Endodermal cell (in vitro differentiated cells): ENCODE measurements around the gene TCTN1. TPM values are rescaled to one million over a fixed set of nuclear protein-coding genes. Genes with fewer than 3 reads are reported as not detected.
A peak's percentile ranks its signal among the peaks of the same experiment; 100 is the strongest.

Experiments used
- DNase-seq: peaks from one replicate; pipeline ENCODE4 v3.0.0-alpha.2; 2017
- H3K27ac ChIP-seq: 2 replicates; pipeline ENCODE4 v1.5.1; 2013; ENCODE audit warnings: mild to moderate bottlenecking, low read depth, low read length, moderate library complexity
- H3K27me3 ChIP-seq: 2 replicates; pipeline ENCODE4 v1.6.1; 2013; ENCODE audit warnings: mild to moderate bottlenecking, low read length, moderate library complexity; ENCODE audit not compliant: insufficient read depth, control insufficient read depth, poor library complexity, severe bottlenecking
- H3K36me3 ChIP-seq: 2 replicates; pipeline ENCODE4 v1.7.0; 2013; ENCODE audit warnings: mild to moderate bottlenecking, low read length, moderate library complexity; ENCODE audit not compliant: control insufficient read depth, insufficient read depth
- H3K4me1 ChIP-seq: one replicate; pipeline ENCODE4 v1.7.0; 2013; ENCODE audit warnings: low read length; ENCODE audit not compliant: control insufficient read depth, insufficient read depth
- H3K4me3 ChIP-seq: 2 replicates; pipeline ENCODE4 v1.5.1; 2013; ENCODE audit warnings: mild to moderate bottlenecking, low read length, moderate library complexity
- H3K9ac ChIP-seq: 2 replicates; pipeline ENCODE4 v1.6.1; 2013; ENCODE audit warnings: mild to moderate bottlenecking, low read length, moderate library complexity; ENCODE audit not compliant: poor library complexity, severe bottlenecking; ENCODE audit errors: extremely low read depth
- H3K9me3 ChIP-seq: 2 replicates; pipeline ENCODE4 v1.6.1; 2013; ENCODE audit warnings: mild to moderate bottlenecking, low read length, moderate library complexity; ENCODE audit not compliant: control insufficient read depth
- H3K27ac Mint-ChIP-seq: 2 replicates; pipeline ENCODE4 v1.8.0; 2020; ENCODE audit warnings: mixed read lengths
- H3K27me3 Mint-ChIP-seq: 2 replicates; pipeline ENCODE4 v1.8.0; 2021; ENCODE audit warnings: mild to moderate bottlenecking, mixed read lengths; ENCODE audit not compliant: insufficient read depth
- H3K36me3 Mint-ChIP-seq: 2 replicates; pipeline ENCODE4 v1.8.0; 2020; ENCODE audit warnings: low read depth, mixed read lengths
- H3K4me1 Mint-ChIP-seq: 2 replicates; pipeline ENCODE4 v1.8.0; 2020; ENCODE audit warnings: mixed read lengths
- H3K4me3 Mint-ChIP-seq: 2 replicates; pipeline ENCODE4 v1.8.0; 2020; ENCODE audit warnings: mild to moderate bottlenecking, moderate library complexity, mixed read lengths
- H3K9me3 Mint-ChIP-seq: 2 replicates; pipeline ENCODE4 v1.8.0; 2020; ENCODE audit warnings: mild to moderate bottlenecking, mixed read lengths
- CTCF ChIP-seq: fragments of 200-600 bp; sonication (generic); conservative IDR thresholded peaks from 2 replicates; pipeline ENCODE4 v1.5.0; 2021; ENCODE audit warnings: antibody characterized with exemption, mild to moderate bottlenecking
- WGBS, 2 experiments: methylation state at CpG; one replicate each; pipeline versions ENCODE4 v1.1.5 to v1.1.7; 2013; ENCODE audit warnings: missing lambda C conversion rate in 2 of 2, mixed read lengths in 1 of 2; ENCODE audit not compliant: insufficient coverage in 1 of 2, insufficient read length in 1 of 2; 5-methylcytosine and 5-hydroxymethylcytosine counted together
- total RNA-seq, 2 donors: library from RNA; stranded (reverse); fragmentation: NEBNext Ultra II Directional in 1 of 2; extraction: Animal tissue kit (Norgen Biotek cat#: 25700) in 1 of 2; gene quantifications; 2 replicates in 1 of 2; 3 replicates in 1 of 2; pipeline ENCODE4 v1.2.1, GENCODE V29; 2021

TCTN1 gene
- total RNA-seq, 2 donors from 2014 or later = 29.5 to 44.9 TPM

DNA sequence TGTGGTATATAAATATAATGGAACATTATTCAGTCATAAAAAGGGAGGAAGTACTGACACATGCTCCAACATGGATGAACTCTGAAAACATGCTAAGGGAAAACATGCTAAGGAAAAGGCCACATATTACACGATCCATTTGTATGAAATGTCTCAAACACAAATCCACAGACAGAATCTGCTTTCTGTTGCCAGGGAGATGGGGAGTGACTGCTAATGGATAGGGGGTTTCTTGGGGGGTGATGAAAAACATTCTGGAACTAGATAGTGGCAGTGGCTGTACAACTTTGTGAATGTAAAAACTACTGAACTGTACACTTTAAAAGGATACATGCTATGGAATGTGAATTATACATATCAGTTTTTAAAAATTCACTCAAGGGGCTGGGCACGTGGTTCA, 37.4 kb upstream of the TCTN1 start:
- peak; percentile 9 for DNase-seq
- Mint-ChIP-seq H3K27me3 (no peaks in the 10 kb centered on the region), H3K9me3 (peaks cover 17% of the 10 kb centered on the region), H3K36me3 (peaks cover 9% of the 10 kb centered on the region), H3K4me1 (peaks cover 10% of the 10 kb centered on the region), H3K27ac (no peak overlapping the region), H3K4me3 (no peak overlapping the region)
- peaks cover 25% of the 10 kb centered on the region for H3K9me3 ChIP-seq
- no peaks in the 10 kb centered on the region for H3K4me1 ChIP-seq
- no peak overlapping the region for H3K4me3 ChIP-seq
- H3K36me3 ChIP-seq = no peaks in the 10 kb centered on the region
- no peak for TF ChIP-seq CTCF
- no peak overlapping the region for H3K9ac ChIP-seq
- 85% methylated on average over 2 of the region's 2 CpGs; no CpG with 5 or more reads in 1 of the 2 experiments for WGBS, 2 experiments
- H3K27me3 ChIP-seq = no peaks in the 10 kb centered on the region
- no peak overlapping the region for H3K27ac ChIP-seq

GRCh38 chr12:110577864-110578693, 35.9 kb upstream of the TCTN1 start:
- peak; percentile 26 for DNase-seq
- Histone ChIP-seq H3K4me1 (no peaks in the 10 kb centered on the region), H3K4me3 (no peak overlapping the region), H3K9ac (no peak overlapping the region), H3K27me3 (no peaks in the 10 kb centered on the region), H3K9me3 (peaks cover 11% of the 10 kb centered on the region), H3K36me3 (no peaks in the 10 kb centered on the region), H3K27ac (no peak overlapping the region)
- peaks cover 16% of the 10 kb centered on the region for H3K4me1 Mint-ChIP-seq
- WGBS, 2 experiments = 92 to 100% methylated on average over 1 to 6 of the region's 8 CpGs
- no peak for TF ChIP-seq CTCF
- no peak overlapping the region for H3K27ac Mint-ChIP-seq
- H3K4me3 Mint-ChIP-seq = no peak overlapping the region
- H3K9me3 Mint-ChIP-seq = peaks cover 3% of the 10 kb centered on the region
- no peaks in the 10 kb centered on the region for H3K27me3 Mint-ChIP-seq
- H3K36me3 Mint-ChIP-seq = no peaks in the 10 kb centered on the region

- no peak overlapping the region for H3K4me3 Mint-ChIP-seq
- H3K27ac ChIP-seq = no peak overlapping the region
- TF ChIP-seq CTCF = no peak
- H3K9me3 ChIP-seq = peaks cover 5% of the 10 kb centered on the region
- H3K9me3 Mint-ChIP-seq = no peaks in the 10 kb centered on the region
- no peak overlapping the region for H3K27ac Mint-ChIP-seq
- H3K27me3 ChIP-seq = no peaks in the 10 kb centered on the region
- no peak overlapping the region for H3K4me3 ChIP-seq
- no peaks in the 10 kb centered on the region for H3K27me3 Mint-ChIP-seq
- 89% methylated on average over 10 to 13 of the region's 13 CpGs for WGBS, 2 experiments
- no peak overlapping the region for H3K9ac ChIP-seq
- H3K36me3 Mint-ChIP-seq = no peaks in the 10 kb centered on the region
- no peaks in the 10 kb centered on the region for H3K36me3 ChIP-seq
- no peaks in the 10 kb centered on the region for H3K4me1 ChIP-seq
- H3K4me1 Mint-ChIP-seq = peaks cover 22% of the 10 kb centered on the region
- peak; percentile 49 for DNase-seq
These were observed 35.0 kb upstream of the TCTN1 start for GRCh38 chr12:110578694-110579534.
